ENCODE data around the gene PRELID2.

DNA sequence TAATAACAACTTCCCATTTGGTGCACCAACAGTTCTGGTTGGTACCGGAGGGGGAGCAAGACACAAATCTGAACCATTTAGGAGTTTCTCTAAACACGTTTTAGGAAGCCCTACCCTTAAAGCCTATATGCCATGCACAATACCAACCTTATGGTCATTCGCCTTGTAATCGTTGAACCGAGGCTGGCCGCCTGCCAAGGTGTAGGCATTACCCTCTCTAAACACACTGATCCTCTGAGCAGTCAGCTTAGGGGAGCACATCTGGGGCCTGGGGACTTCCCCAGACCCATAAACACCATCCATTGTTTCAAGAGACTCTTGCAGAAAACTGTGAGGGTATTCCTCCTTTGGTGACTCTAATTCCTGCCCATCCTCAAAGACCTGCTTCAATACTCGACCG, 37.3 kb upstream of the PRELID2 start:
- TF ChIP-seq POLR2AphosphoS5 (IDR thresholded peaks at IDR 0.05; ENCODE audit: borderline replicate concordance, low read depth, low read length) (no peak), EZH2 (IDR thresholded peaks at IDR 0.05) (no peak), FOXP2 (optimal IDR thresholded peaks at IDR 0.05; ENCODE audit: control extremely low read depth, extremely low read length, insufficient read depth) (no peak)

Data from SK-N-MC (cell line).